ENCODE results near the gene EIF2S2. TPM values are rescaled to one million over a fixed set of nuclear protein-coding genes. Genes with fewer than 3 reads are reported as not detected.
A peak's percentile ranks its signal among the peaks of the same experiment; 100 is the strongest.

Gene EIF2S2
- total and polyA plus RNA-seq, 2 experiments from 2014 or later = 124 to 194 TPM

- Mint-ChIP-seq H3K9me3 (no peaks in the 10 kb centered on the region), H3K27me3 (ENCODE audit: insufficient read depth, low read depth, poor library complexity) (peaks cover 18% of the 10 kb centered on the region), H3K4me1 (peaks cover 24% of the 10 kb centered on the region), H3K4me3 (peak overlapping the region; percentile 97), H3K27ac (no peak overlapping the region), H3K36me3 (ENCODE audit: low read depth) (peaks cover 73% of the 10 kb centered on the region)
- Histone ChIP-seq H3K9me2 (ENCODE audit: insufficient read depth) (no peaks in the 10 kb centered on the region), H3K4me1 (ENCODE audit: insufficient read depth) (peaks cover 17% of the 10 kb centered on the region), H3K36me3 (ENCODE audit: insufficient read depth) (peaks cover 38% of the 10 kb centered on the region), H3K79me2 (replicated peaks; ENCODE audit: insufficient read depth) (peaks cover 83% of the 10 kb centered on the region), H4K20me1 (replicated peaks; ENCODE audit: insufficient read depth) (peaks cover 63% of the 10 kb centered on the region), H3K4me3 (peak overlapping the region; percentile 89; the same call in 1 of the 2 replicates), H3K27me3 (ENCODE audit: insufficient read depth) (no peaks in the 10 kb centered on the region), H3K4me2 (peak overlapping the region; percentile 95; the same call in 1 of the 2 replicates), H3F3A (replicated peaks; ENCODE audit: low read depth) (no peaks in the 10 kb centered on the region; the same call in none of the 2 replicates), H2AFZ (no peak overlapping the region), H3K27ac (ENCODE audit: low read depth) (no peak overlapping the region)
- no peak for DNase-seq (ENCODE audit: low spot score)
- TF ChIP-seq POLR2AphosphoS5 (IDR thresholded peaks at IDR 0.05; ENCODE audit: low read depth) = no peak
- ATAC-seq = no peak
These were observed 3.3 kb downstream of the EIF2S2 start for GRCh38 chr20:34108616-34109174.

- no peaks in the 10 kb centered on the region for H3K27me3 ChIP-seq (ENCODE audit: insufficient read depth)
- ATAC-seq (no peak), DNase-seq (ENCODE audit: low spot score) (no peak)
- H3K4me2 ChIP-seq = no peak overlapping the region
- H3K36me3 ChIP-seq (ENCODE audit: insufficient read depth) = peaks cover 64% of the 10 kb centered on the region
- H2AFZ ChIP-seq = no peak overlapping the region
- no peaks in the 10 kb centered on the region for H3K9me2 ChIP-seq (ENCODE audit: insufficient read depth)
- H3K79me2 ChIP-seq (replicated peaks; ENCODE audit: insufficient read depth) = peaks cover 100% of the 10 kb centered on the region
- Mint-ChIP-seq H3K4me3 (no peak overlapping the region), H3K4me1 (peaks cover 22% of the 10 kb centered on the region), H3K36me3 (ENCODE audit: low read depth) (peaks cover 96% of the 10 kb centered on the region), H3K9me3 (no peaks in the 10 kb centered on the region), H3K27ac (no peak overlapping the region), H3K27me3 (ENCODE audit: insufficient read depth, low read depth, poor library complexity) (peaks cover 5% of the 10 kb centered on the region)
- peaks cover 87% of the 10 kb centered on the region for H4K20me1 ChIP-seq (replicated peaks; ENCODE audit: insufficient read depth)
- H3F3A ChIP-seq (replicated peaks; ENCODE audit: low read depth) = peaks cover 2% of the 10 kb centered on the region; the same call in 1 of the 2 replicates
- H3K4me1 ChIP-seq (ENCODE audit: insufficient read depth) = peaks cover 17% of the 10 kb centered on the region
- TF ChIP-seq POLR2AphosphoS5 (IDR thresholded peaks at IDR 0.05; ENCODE audit: low read depth) (no peak), ZNF114 (CRISPR knock-in tag; IDR thresholded peaks at IDR 0.05) (no peak), ZNF331 (CRISPR knock-in tag; IDR thresholded peaks at IDR 0.05; ENCODE audit: low read depth) (no peak), EZH2 (IDR thresholded peaks at IDR 0.05; ENCODE audit: low read depth, unreplicated experiment) (no peak), STAT1 (IDR thresholded peaks at IDR 0.05; ENCODE audit: unreplicated experiment) (no peak), ZNF462 (CRISPR knock-in tag; IDR thresholded peaks at IDR 0.05) (no peak), NANOG (IDR thresholded peaks at IDR 0.05; ENCODE audit: borderline replicate concordance) (no peak), REST (IDR thresholded peaks at IDR 0.05; ENCODE audit: unreplicated experiment) (no peak)
- TF ChIP-seq, protein P1, sequence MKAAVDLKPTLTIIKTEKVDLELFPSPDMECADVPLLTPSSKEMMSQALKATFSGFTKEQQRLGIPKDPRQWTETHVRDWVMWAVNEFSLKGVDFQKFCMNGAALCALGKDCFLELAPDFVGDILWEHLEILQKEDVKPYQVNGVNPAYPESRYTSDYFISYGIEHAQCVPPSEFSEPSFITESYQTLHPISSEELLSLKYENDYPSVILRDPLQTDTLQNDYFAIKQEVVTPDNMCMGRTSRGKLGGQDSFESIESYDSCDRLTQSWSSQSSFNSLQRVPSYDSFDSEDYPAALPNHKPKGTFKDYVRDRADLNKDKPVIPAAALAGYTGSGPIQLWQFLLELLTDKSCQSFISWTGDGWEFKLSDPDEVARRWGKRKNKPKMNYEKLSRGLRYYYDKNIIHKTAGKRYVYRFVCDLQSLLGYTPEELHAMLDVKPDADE (IDR thresholded peaks at IDR 0.05) = no peak
- H3K27ac ChIP-seq (ENCODE audit: low read depth) = no peak overlapping the region
- H3K4me3 ChIP-seq = no peak overlapping the region
These were observed 5.9 kb downstream of the EIF2S2 start for GRCh38 chr20:34105978-34106675.
